LNCAP (cell line): Measurements from ENCODE around the gene NEK10.

Experiments
- CTCF ChIP-seq: fragments of 450-650 bp; IDR thresholded peaks from 2 replicates; pipeline ENCODE4 v1.5.1; 2017; ENCODE audit warnings: mild to moderate bottlenecking

The NEK10 gene

GRCh38 chr3:27307566-27307965 lies 61.6 kb downstream of the NEK10 start:
- TF ChIP-seq CTCF: no peak

- no peak for TF ChIP-seq CTCF
Measured at GRCh38 chr3:27302891-27303290, 66.3 kb downstream of the NEK10 start.

- no peak for TF ChIP-seq CTCF
Measured at GRCh38 chr3:27293939-27294338, 75.2 kb downstream of the NEK10 start.

GRCh38 chr3:27290760-27291159 lies 78.4 kb downstream of the NEK10 start:
- no peak for TF ChIP-seq CTCF

GRCh38 chr3:27289769-27290413 lies 79.3 kb downstream of the NEK10 start:
- no peak for TF ChIP-seq CTCF

GRCh38 chr3:27287052-27287451 lies 82.1 kb downstream of the NEK10 start:
- TF ChIP-seq CTCF: no peak

- TF ChIP-seq CTCF: no peak
Measured at GRCh38 chr3:27285668-27286067, 83.5 kb downstream of the NEK10 start.

GRCh38 chr3:27281671-27282150 lies 87.5 kb downstream of the NEK10 start:
- TF ChIP-seq CTCF: no peak
